ENCODE results near the gene TLE3.

The TLE3 gene

GRCh38 chr15:70126362-70126761 is 28.6 kb upstream of the TLE3 start:
- TF ChIP-seq, protein P1, sequence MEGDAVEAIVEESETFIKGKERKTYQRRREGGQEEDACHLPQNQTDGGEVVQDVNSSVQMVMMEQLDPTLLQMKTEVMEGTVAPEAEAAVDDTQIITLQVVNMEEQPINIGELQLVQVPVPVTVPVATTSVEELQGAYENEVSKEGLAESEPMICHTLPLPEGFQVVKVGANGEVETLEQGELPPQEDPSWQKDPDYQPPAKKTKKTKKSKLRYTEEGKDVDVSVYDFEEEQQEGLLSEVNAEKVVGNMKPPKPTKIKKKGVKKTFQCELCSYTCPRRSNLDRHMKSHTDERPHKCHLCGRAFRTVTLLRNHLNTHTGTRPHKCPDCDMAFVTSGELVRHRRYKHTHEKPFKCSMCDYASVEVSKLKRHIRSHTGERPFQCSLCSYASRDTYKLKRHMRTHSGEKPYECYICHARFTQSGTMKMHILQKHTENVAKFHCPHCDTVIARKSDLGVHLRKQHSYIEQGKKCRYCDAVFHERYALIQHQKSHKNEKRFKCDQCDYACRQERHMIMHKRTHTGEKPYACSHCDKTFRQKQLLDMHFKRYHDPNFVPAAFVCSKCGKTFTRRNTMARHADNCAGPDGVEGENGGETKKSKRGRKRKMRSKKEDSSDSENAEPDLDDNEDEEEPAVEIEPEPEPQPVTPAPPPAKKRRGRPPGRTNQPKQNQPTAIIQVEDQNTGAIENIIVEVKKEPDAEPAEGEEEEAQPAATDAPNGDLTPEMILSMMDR (IDR thresholded peaks at IDR 0.05; ENCODE audit: control insufficient read depth, insufficient read depth, low read depth, low read length, missing control alignments): no peak
- no peak overlapping the region for H3K4me3 ChIP-seq (ENCODE audit: control insufficient read depth, low read depth, low read length)
- DNase-seq (ENCODE audit: low read depth): no peak

DNA sequence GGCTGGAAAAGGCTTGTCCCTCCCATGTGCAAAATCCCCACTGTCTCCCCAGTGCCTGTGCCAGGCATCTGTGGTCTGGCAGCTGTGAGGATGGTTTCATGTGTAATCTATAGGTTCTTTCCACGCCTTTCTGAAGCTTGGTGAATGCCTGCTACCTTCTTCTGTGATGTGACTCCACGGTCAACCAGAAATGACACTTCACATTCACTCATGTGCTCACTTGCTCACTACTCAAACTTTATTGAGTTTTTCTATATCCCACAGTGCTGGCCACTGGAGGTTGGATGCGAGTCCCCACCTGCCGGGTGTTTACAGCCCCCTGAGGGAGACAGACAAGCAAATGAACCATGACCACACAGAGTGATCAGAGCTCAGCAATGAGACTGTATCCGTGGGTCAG is 27.9 kb upstream of the TLE3 start:
- DNase-seq (ENCODE audit: low read depth): no peak
- TF ChIP-seq, protein P1 (IDR thresholded peaks at IDR 0.05; ENCODE audit: control insufficient read depth, insufficient read depth, low read depth, low read length, missing control alignments): no peak
- H3K4me3 ChIP-seq (ENCODE audit: control insufficient read depth, low read depth, low read length): no peak overlapping the region

- TF ChIP-seq, protein P1 (IDR thresholded peaks at IDR 0.05; ENCODE audit: control insufficient read depth, insufficient read depth, low read depth, low read length, missing control alignments): no peak
- DNase-seq (ENCODE audit: low read depth): peak; percentile 51
- no peak overlapping the region for H3K4me3 ChIP-seq (ENCODE audit: control insufficient read depth, low read depth, low read length)
These were observed 24.0 kb upstream of the TLE3 start for GRCh38 chr15:70121624-70122302.

GRCh38 chr15:70120958-70121623 is 23.4 kb upstream of the TLE3 start:
- no peak for DNase-seq (ENCODE audit: low read depth)
- TF ChIP-seq, protein P1 (IDR thresholded peaks at IDR 0.05; ENCODE audit: control insufficient read depth, insufficient read depth, low read depth, low read length, missing control alignments): no peak
- H3K4me3 ChIP-seq (ENCODE audit: control insufficient read depth, low read depth, low read length): no peak overlapping the region

DNA sequence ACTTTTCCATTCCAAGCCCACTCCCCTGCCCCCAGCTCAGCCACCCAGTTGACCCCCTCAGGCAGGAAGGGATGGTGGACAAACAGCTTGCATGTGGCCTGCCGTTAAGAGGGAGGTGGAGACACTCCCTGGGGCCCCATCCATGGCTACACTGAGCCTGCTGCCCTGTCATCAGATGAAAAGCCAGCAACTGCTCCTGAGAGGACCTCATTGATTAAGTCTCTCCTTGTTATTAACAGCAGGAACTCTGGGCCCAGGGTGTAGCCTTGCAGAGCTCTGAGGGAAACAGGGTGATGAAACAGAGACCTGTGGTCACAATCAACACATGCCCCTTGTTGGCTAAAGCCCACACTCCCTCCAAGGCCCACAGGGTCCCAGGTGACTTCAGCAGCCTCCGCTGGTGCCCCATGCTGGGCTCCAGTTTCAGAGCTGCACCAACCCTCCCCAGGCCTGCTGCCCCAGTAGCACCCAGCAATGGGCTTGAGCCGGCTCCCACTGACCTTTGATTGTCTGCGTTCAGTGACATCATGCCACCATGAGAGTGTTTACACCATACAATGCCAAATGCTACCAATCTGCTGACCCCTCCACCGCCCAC is 22.3 kb upstream of the TLE3 start:
- no peak for DNase-seq (ENCODE audit: low read depth)
- TF ChIP-seq, protein P1 (IDR thresholded peaks at IDR 0.05; ENCODE audit: control insufficient read depth, insufficient read depth, low read depth, low read length, missing control alignments): no peak
- H3K4me3 ChIP-seq (ENCODE audit: control insufficient read depth, low read depth, low read length): no peak overlapping the region

DNA sequence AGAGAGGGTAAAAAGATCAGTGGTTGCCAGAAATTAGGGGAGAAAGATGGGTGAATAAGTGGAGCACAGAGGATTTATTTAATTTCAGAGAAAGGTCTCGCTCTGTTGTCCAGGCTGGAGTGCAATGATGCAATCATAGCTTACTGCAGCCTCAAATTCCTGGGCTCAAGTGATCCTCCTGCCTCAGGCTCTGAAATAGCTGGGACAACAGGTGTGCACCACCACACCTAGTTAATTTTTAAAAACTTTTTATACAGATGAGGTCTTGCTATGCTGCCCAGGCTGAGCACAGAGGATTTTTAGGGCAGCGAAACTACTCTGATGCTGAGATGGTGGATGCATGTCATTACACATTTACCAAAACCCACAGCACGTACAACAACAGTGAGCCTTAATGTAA is 20.9 kb upstream of the TLE3 start:
- DNase-seq (ENCODE audit: low read depth): no peak
- TF ChIP-seq, protein P1 (IDR thresholded peaks at IDR 0.05; ENCODE audit: control insufficient read depth, insufficient read depth, low read depth, low read length, missing control alignments): no peak
- H3K4me3 ChIP-seq (ENCODE audit: control insufficient read depth, low read depth, low read length): no peak overlapping the region

All from AG09309 (cell line).